HG03175 (cell line): Measurements from ENCODE around the gene RWDD3.

Experiments
- ATAC-seq: cut with Tn5 transposase; IDR thresholded peaks from one replicate; pipeline ENCODE4 v1.9.1; 2021; ENCODE audit warnings: mild to moderate bottlenecking, moderate library complexity; ENCODE audit not compliant: unreplicated experiment

RWDD3 gene, protein sequence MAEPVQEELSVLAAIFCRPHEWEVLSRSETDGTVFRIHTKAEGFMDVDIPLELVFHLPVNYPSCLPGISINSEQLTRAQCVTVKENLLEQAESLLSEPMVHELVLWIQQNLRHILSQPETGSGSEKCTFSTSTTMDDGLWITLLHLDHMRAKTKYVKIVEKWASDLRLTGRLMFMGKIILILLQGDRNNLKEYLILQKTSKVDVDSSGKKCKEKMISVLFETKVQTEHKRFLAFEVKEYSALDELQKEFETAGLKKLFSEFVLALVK

DNA sequence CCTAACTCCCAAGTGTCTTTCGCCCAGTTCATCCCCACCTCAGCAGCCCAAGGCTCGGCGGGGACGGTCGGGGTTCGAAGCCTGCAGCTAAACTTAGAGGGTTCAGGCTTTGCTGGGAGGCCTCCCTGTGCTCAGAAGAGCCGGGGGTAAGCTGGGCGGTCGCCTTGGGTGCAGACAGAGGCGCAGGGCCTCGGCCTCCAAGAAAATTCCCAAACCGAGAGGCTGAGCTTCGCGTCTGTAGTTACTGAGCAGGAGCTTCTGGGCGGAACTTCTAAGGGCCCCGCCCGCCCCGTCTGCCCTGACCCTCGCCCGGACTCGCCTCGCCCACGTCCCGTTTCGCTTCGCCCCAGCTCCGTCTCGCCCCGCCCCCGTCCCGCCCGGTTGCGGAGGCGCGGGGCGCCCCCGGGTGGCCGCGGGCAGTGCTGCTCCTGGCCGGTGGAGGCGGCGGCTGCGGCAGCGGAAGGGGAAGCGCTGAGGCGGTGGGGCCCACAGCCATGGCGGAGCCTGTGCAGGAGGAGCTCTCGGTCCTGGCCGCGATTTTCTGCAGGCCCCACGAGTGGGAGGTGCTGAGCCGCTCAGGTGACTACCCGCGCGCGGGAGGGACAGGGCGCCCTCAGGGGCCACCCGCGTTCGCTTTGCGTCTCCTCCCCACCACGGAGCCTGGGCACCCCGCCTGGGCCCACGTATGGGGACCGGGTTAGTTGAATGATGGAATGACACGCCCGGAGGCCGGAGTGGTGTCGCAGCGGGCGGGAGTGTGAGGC, at the start of gene RWDD3:
TSS of gene RWDD3 (plus strand) at position 474 of the 764 bp plus-strand sequence. CDS start at position 495, 21 bp downstream.
- peak; percentile 98 for ATAC-seq

GRCh38 chr1:95186149-95186548, 47.9 kb upstream of the RWDD3 start:
- ATAC-seq = no peak

DNA sequence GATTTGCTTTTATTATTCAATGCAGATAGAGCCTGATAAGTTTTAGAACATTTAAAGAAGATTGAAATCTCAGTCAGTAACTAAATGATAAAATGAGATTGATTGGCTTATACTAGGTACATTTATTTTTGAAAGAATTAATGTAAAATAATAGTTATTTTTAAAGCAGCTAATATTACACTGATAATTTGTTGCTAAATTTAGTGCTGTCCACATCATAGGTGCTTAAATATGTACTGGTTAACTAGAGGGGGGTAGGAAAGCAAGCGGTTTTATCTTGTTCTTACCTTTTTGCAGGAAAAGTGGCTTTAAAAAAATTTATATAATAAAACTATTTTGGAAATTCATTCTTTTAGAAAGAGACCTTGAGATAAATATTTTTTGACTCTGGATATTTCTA, 40.4 kb upstream of the RWDD3 start:
- ATAC-seq = no peak

- no peak for ATAC-seq
Measured at GRCh38 chr1:95195046-95195445, 39.0 kb upstream of the RWDD3 start.

GRCh38 chr1:95196017-95196416, 38.0 kb upstream of the RWDD3 start:
- no peak for ATAC-seq

- no peak for ATAC-seq
Measured at GRCh38 chr1:95197616-95198252, 36.3 kb upstream of the RWDD3 start.

DNA sequence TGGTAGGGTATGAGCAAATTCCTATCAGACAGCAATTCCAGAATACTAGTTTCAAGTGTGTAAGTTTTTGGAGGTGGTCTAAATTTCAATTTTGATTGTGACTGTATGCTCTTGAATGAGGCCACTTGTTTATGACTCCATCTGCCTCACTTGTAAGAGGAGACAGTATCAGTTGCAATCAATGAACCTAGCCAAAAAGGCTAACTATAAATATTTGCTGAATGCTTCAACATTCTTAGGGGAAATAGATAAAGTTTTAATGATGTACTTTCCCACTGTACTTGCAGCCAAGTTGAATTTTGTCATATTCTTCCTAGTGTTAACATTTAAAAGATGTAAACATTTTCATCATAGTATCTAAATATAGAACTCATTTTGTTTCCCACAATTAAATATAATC, 32.1 kb upstream of the RWDD3 start:
- no peak for ATAC-seq

- ATAC-seq = no peak
Measured at GRCh38 chr1:95203908-95204437, 30.0 kb upstream of the RWDD3 start.

DNA sequence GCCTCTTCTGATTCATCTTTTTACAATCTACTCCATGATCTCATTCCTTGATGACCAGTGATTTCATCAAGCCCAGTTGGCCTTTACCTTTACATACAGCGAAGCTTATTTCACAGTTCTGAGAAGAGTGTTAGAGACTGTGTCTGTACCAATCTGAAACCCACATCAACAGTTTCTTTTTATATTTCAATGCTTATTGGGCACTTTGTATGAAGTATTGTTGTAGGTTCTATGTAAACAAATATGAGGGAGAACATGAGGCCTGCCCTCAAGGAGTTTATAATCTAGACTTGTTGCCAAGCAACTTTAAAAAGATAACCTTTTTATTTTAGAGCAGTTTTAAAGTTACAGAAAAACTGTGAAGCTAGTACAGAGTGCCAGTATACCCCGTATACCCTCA, 27.5 kb upstream of the RWDD3 start:
- no peak for ATAC-seq

- no peak for ATAC-seq
Measured at GRCh38 chr1:95207223-95207935, 26.6 kb upstream of the RWDD3 start.

- ATAC-seq = no peak
Measured at GRCh38 chr1:95208876-95209275, 25.1 kb upstream of the RWDD3 start.

- ATAC-seq = no peak
Measured at GRCh38 chr1:95209291-95209690, 24.7 kb upstream of the RWDD3 start.

- ATAC-seq = no peak
Measured at GRCh38 chr1:95216292-95216990, 17.6 kb upstream of the RWDD3 start.

DNA sequence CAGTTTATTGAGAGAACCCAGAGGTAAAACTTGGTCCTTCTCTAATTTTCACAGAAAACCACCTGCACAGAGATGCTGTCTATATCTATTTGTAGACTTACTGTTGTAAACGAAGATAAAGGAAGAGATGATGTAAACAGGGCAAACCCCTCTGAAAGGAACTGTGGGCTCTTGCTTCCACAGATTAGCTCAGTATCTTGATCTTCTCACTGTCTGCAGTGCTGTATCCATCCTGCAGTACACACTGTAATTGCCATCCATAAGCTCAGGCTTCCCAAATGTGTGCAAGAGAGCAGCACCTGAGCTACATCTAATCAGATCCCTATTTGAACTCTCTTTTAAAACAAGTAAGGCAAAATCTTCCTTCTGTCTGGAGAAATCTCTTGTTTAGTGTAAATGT, 16.6 kb upstream of the RWDD3 start:
- ATAC-seq = no peak

- no peak for ATAC-seq
Measured at GRCh38 chr1:95219407-95219806, 14.6 kb upstream of the RWDD3 start.

DNA sequence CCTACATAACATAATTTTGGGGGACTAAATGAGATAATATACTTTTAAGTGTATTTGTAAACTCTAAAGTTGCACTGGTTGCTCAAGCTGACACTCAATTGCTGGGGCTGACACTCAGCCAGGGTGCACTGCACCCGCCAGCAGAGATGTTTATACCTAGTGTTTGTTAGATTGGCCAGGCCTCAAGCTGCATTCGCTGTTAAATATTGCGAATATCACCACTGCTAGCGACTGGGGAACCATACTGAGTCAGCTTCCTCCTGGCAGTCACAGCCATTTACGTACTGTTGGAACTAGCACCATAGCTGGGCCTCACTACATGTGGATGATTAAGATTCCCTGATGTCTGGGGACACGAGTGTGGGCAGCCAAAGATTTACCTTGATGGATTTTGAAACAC, 12.7 kb upstream of the RWDD3 start:
- ATAC-seq = no peak

GRCh38 chr1:95222629-95223028, 11.4 kb upstream of the RWDD3 start:
- no peak for ATAC-seq

DNA sequence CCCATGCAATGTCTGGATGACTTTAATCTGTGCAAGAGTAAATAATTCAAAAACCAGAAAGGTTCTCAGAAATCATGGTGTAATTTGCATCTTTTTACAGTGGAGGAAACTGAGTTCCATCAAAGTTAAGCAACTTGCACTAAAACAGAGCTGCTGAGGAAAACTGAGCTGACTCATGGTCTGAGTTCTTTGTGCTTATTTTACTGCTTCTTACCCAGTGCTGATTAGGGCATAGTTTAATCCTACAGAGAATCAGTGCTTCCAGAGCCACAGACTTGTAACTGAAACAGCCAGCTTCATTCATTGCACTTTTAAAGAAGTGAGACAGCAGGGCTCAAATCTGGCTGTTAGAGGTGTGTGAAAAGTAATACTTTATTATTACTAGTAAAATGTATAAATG, 10.9 kb upstream of the RWDD3 start:
- no peak for ATAC-seq

- no peak for ATAC-seq
Measured at GRCh38 chr1:95226781-95227660, 7.0 kb upstream of the RWDD3 start.

- no peak for ATAC-seq
Measured at GRCh38 chr1:95229037-95229436, 5.0 kb upstream of the RWDD3 start.
